ENCODE results near the gene XPC.

Gene XPC

GRCh38 chr3:14096742-14097141, 81.7 kb downstream of the XPC start (continued):
- TF ChIP-seq ZNF175 (tag by site-specific recombination; IDR thresholded peaks at IDR 0.05) (no peak), ZNF2 (tag by site-specific recombination; IDR thresholded peaks at IDR 0.05) (no peak), CTCF (tag by site-specific recombination; IDR thresholded peaks at IDR 0.05) (no peak), ZNF747 (tag by site-specific recombination; IDR thresholded peaks at IDR 0.05) (no peak), REPIN1 (tag by site-specific recombination; IDR thresholded peaks at IDR 0.05; ENCODE audit: low read depth) (no peak), ZNF560 (tag by site-specific recombination; IDR thresholded peaks at IDR 0.05; ENCODE audit: borderline replicate concordance) (no peak), GLI2 (tag by site-specific recombination; IDR thresholded peaks at IDR 0.05; ENCODE audit: borderline replicate concordance, low read depth) (no peak), ZNF621 (tag by site-specific recombination; IDR thresholded peaks at IDR 0.05) (no peak), SETDB1 (IDR thresholded peaks at IDR 0.05; ENCODE audit: insufficient read length, low read length) (no peak)

Measured in HEK293 (cell line).